HEK293 (cell line): Measurements from ENCODE around the gene KDM4C.

Source experiments
- CTCF ChIP-seq: fragments of 450-650 bp; formaldehyde crosslinking; IDR thresholded peaks from 2 replicates; pipeline ENCODE4 v1.5.1; 2016; ENCODE audit warnings: missing biosample characterization, missing genetic modification characterization
- KLF10 ChIP-seq: fragments of 450-650 bp; IDR thresholded peaks from 2 replicates; pipeline ENCODE4 v1.5.1; 2018; ENCODE audit warnings: missing biosample characterization, mild to moderate bottlenecking, missing genetic modification characterization
- KLF9 ChIP-seq: fragments of 450-650 bp; formaldehyde crosslinking; IDR thresholded peaks from 2 replicates; pipeline ENCODE4 v1.5.1; 2016; ENCODE audit warnings: missing biosample characterization, missing genetic modification characterization, low read depth
- MEIS1 ChIP-seq: sonication (generic); formaldehyde crosslinking; IDR thresholded peaks from 2 replicates; pipeline ENCODE4 v1.8.1; 2022; ENCODE audit warnings: missing genetic modification reagents, mild to moderate bottlenecking, borderline replicate concordance
- SP2 ChIP-seq: fragments of 450-650 bp; formaldehyde crosslinking; IDR thresholded peaks from 2 replicates; pipeline ENCODE4 v1.5.1; 2016; ENCODE audit warnings: missing biosample characterization, missing genetic modification characterization
- YY1 ChIP-seq: fragments of 450-650 bp; formaldehyde crosslinking; IDR thresholded peaks from 2 replicates; pipeline ENCODE4 v1.5.1; 2018; ENCODE audit warnings: missing biosample characterization, missing genetic modification characterization
- ZBTB11 ChIP-seq: fragments of 450-650 bp; formaldehyde crosslinking; conservative IDR thresholded peaks from 2 replicates; pipeline ENCODE4 v1.5.1; 2016; ENCODE audit warnings: low read depth, missing biosample characterization, missing genetic modification characterization
- ZNF10 ChIP-seq: fragments of 450-650 bp; formaldehyde crosslinking; IDR thresholded peaks from 2 replicates; pipeline ENCODE4 v1.5.1; 2017; ENCODE audit warnings: missing biosample characterization, missing genetic modification characterization
- ZNF302 ChIP-seq: fragments of 450-650 bp; formaldehyde crosslinking; IDR thresholded peaks from 2 replicates; pipeline ENCODE4 v1.5.1; 2016; ENCODE audit warnings: missing biosample characterization, missing genetic modification characterization, low read depth
- ZNF350 ChIP-seq: fragments of 450-650 bp; formaldehyde crosslinking; IDR thresholded peaks from 2 replicates; pipeline ENCODE4 v1.5.0; 2017; ENCODE audit warnings: missing biosample characterization, mild to moderate bottlenecking, missing genetic modification characterization
- ZNF449 ChIP-seq: fragments of 450-650 bp; formaldehyde crosslinking; IDR thresholded peaks from 2 replicates; pipeline ENCODE4 v1.5.1; 2017; ENCODE audit warnings: missing biosample characterization, mild to moderate bottlenecking, missing genetic modification characterization, moderate library complexity
- ZNF624 ChIP-seq: fragments of 450-650 bp; formaldehyde crosslinking; IDR thresholded peaks from 2 replicates; pipeline ENCODE4 v1.5.1; 2017; ENCODE audit warnings: missing biosample characterization, missing genetic modification characterization
- TF ChIP-seq, protein P1 (sequence below): fragments of 450-650 bp; formaldehyde crosslinking; IDR thresholded peaks from 2 replicates; pipeline ENCODE4 v1.5.1; 2016; ENCODE audit warnings: missing biosample characterization, missing genetic modification characterization

DNA sequence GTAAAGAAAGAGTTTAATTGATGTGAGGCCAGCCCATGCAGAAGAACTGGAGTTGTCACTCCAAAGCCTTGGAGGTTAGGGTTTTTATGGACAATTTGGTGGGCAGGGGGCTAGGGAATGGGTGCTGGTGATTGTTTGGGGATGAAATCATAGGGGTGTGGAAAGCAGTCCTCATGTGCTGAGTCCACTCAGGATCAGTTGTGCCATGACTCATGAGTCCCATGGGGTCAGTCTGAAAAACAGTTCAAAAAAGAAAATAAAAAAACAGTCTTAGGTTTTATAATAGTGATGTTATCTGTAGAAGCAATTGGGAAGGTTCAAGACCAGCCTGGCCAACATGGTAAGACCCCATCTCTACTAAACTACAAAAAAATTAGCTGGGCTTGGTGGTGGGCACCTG lies 162.3 kb downstream of the KDM4C start:
- TF ChIP-seq CTCF (no peak), ZNF350 (tag by site-specific recombination) (no peak), KLF9 (tag by site-specific recombination) (no peak), ZNF624 (tag by site-specific recombination) (no peak), KLF10 (tag by site-specific recombination) (no peak), MEIS1 (CRISPR knock-in tag) (no peak), ZNF449 (tag by site-specific recombination) (no peak), YY1 (tag by site-specific recombination) (no peak), ZNF10 (no peak), ZNF302 (tag by site-specific recombination) (no peak), ZBTB11 (tag by site-specific recombination) (no peak), SP2 (tag by site-specific recombination) (no peak)
- TF ChIP-seq, protein P1, sequence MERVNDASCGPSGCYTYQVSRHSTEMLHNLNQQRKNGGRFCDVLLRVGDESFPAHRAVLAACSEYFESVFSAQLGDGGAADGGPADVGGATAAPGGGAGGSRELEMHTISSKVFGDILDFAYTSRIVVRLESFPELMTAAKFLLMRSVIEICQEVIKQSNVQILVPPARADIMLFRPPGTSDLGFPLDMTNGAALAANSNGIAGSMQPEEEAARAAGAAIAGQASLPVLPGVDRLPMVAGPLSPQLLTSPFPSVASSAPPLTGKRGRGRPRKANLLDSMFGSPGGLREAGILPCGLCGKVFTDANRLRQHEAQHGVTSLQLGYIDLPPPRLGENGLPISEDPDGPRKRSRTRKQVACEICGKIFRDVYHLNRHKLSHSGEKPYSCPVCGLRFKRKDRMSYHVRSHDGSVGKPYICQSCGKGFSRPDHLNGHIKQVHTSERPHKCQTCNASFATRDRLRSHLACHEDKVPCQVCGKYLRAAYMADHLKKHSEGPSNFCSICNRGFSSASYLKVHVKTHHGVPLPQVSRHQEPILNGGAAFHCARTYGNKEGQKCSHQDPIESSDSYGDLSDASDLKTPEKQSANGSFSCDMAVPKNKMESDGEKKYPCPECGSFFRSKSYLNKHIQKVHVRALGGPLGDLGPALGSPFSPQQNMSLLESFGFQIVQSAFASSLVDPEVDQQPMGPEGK (tag by site-specific recombination): no peak
